ENCODE measurements around the gene ABCC5.

DNA sequence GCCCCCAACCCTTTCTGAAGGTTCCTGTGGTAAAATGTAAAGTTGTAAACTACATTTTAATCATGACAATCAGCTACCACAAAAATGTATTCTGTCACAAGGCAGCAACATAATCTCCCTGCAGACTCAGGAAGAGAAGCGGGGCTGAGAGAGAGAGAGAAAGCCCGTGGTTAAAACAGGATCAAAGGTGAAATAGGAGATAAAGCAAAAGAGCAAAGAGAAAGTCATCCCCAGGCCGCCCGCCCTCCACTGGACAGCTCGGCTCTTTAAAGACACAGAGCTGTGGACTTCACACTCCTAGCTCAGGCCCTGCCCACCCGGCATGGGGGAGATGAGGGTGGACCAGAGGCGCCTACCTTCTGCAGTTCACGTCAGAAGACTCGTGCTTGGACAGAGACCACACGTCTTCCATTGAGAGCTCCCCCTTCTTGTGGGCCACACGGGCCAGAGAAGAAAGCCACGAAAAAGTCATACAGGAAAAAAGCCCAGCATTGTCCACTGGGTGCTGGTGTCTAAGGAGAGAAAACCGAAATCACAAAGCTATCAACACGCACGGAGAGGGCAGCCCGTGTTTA, 29.4 kb downstream of the ABCC5 start:
- TF ChIP-seq CTCF (IDR thresholded peaks at IDR 0.05) (no peak), POLR2AphosphoS5 (IDR thresholded peaks at IDR 0.05) (no peak)
